A549 (cell line): ENCODE data around the gene PXT1.

Experiments
- CHD2 ChIP-seq: fragments of 150-350 bp; IDR thresholded peaks from 2 replicates; pipeline ENCODE4 v1.6.1; 2014; ENCODE audit warnings: low read length; ENCODE audit not compliant: partially characterized antibody
- MYC ChIP-seq: IDR thresholded peaks from 2 replicates; pipeline ENCODE4 v1.6.1; 2012; ENCODE audit warnings: mild to moderate bottlenecking, inconsistent platforms, low read length, improper control_type of control experiment, borderline replicate concordance
- POLR2A ChIP-seq: IDR thresholded peaks from 2 replicates; pipeline ENCODE4 v1.6.1; 2012; ENCODE audit warnings: mild to moderate bottlenecking, low read length
- TF ChIP-seq, protein P1 (sequence below): IDR thresholded peaks from 2 replicates; pipeline ENCODE4 v1.6.1; 2012

DNA sequence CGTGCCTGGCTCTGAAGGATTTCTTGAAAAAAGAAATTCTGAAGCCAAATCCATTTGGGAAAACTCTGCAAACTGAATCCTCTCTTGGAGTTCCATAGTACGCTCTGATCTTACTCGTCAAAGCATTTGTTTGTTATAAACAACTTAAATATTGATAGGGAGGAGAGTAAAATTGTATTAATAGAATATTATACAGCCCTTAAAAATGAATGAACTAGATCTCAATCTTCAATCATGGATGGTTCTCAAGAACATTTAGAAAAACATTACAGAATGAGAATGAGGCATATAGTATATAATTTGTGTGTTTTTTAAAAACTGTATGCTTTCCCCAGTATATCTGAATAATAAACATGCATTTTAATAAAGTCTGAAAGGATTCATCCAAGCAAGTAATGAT, 25.0 kb upstream of the PXT1 start:
- TF ChIP-seq POLR2A = no peak
- TF ChIP-seq, protein P1, sequence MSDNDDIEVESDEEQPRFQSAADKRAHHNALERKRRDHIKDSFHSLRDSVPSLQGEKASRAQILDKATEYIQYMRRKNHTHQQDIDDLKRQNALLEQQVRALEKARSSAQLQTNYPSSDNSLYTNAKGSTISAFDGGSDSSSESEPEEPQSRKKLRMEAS = no peak
- TF ChIP-seq MYC = no peak
- TF ChIP-seq CHD2 = no peak
